HG03521 (cell line): ENCODE results near the gene PPARG.

Experiments used
- ATAC-seq: cut with Tn5 transposase; IDR thresholded peaks from one replicate; pipeline ENCODE4 v1.9.1; 2021; ENCODE audit warnings: mild to moderate bottlenecking, moderate library complexity; ENCODE audit not compliant: unreplicated experiment

The PPARG gene

DNA sequence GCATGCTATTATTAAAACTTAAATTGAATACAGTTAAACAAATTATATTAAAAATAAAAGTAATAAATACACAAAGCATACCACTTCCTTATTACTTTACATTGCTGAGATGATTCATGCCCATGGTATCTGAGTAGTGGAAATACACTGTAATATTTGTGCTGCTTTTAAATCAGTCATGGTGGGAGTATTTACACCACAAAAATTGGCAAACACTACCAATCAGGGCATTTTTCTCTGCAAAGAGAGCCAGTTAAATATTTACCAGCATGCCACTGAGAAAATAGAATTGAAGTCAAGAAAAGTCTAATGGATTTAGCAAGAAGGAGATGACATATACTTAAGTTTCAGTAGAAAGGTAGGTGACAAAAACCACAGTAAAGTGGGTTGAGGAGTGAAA, 19.6 kb downstream of the PPARG start:
- ATAC-seq: no peak

DNA sequence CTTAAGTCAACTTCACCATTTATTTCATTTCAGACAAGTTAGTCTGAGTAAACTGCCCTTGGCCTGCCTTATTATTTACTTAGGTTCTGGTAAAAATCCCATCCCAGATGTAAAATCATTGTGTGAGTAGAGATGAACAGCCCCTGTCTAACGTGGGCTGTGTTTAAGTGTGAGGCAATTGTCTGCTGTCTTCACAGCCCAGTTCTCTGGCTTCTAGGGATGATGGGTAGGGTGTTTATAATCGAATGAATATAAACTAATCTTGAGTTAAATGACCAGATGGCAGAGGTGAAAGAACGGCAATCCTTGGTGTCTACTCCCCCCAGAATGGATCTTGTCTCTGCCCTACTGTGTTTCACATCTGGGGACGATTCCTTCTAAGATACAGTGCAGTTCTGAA, 20.8 kb downstream of the PPARG start:
- ATAC-seq: no peak

DNA sequence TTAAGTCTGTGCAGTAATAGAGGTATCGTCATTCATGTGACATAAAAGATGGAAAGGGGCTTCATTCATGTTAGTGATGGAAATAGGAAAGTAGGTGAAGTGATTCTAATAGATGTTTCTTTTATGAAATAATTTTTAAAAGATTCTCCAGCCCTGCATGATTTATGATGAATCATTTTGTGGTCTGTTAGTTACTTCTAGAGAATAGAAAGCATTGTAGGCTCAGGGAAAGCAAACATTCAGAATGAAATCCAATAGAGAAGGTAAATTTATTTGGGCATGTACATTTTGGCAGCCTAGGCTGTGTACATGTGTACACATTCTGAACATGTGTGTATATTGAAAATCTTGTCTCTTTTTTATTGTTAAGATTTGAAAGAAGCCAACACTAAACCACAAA, 23.1 kb downstream of the PPARG start:
- ATAC-seq: no peak

DNA sequence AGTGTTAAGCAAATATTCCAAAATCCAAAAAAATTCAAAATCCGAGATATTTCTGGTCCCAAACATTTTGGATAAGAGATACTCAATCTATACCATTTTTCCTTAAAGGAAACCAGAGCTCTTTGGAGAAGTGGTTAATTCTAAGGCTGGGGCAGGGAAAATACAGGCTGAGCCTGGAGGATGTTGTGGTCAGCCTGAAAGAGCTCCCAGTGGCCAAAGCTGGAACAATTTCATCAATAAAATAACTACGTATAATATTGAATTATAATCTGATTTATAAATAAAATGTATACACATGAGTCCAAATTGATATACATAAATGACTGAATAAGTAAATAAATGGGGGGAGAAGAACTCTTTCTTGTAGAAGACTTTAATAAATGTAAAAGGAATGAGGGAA, 24.6 kb downstream of the PPARG start:
- no peak for ATAC-seq

DNA sequence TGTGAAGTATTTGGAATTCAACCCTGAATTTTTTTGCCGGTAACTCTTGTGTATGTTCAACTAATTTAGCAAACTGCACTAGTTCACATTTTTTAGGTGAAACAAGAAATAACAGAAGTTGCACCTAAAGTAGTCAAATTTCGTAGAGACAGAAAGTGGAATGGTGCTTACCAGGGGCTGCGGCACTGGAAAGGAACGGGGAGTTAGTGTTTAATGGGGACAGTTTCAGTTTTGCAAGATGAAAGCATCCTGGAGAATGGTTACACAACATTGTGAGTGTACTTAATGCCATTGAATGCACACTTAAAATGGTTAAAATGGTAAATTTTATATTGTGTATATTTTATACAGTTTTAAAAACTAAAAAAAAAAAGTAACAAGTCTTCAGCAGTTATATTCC, 27.4 kb downstream of the PPARG start:
- no peak for ATAC-seq

DNA sequence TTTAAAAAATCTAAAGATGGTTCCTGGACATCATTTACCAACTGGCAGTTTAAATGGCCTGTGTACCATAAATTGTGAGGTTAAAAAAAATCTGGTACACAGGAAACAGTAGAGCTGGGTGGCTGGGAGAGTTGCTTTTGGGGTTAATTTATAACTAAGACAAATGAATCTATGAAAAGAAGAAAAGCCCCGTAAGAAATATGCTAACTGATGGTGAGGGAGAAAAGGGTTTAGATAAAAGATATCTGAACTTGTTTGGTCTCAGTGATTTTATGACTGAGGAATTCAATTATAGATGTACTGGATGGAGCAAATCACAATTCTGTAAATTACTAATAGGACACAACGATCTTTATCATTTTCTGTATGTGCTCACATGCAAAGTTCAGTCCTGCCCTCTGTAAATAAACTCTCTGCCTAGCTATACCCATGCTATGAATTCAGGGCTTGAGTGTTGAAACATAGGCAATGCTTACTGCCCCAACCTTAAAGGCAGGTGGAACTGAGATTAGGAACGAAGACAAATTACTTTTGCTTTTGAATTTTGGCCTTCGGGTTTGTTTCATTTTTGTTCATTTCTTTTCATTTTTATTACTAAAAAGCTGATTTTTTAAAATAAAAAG, 28.0 kb downstream of the PPARG start:
- ATAC-seq: no peak

DNA sequence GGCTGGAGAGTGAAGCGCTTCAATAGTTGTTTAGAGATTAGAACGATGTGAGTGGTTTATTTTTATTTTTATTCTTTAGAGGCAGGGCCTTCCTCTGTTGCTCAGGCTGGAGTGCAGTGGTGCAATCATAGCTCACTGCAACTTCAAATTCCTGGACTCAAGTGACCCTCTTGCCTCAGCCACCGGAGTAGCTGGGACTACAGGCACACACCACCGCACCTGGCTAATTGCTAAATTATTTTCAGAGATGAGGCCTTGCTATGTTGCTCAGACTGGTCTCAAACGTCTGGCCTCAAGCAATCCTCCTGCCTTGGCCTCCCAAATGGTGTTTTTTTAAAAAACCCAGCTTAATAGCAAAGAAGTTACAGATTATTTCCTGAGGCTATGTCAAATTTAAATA, 29.0 kb downstream of the PPARG start:
- ATAC-seq: no peak

DNA sequence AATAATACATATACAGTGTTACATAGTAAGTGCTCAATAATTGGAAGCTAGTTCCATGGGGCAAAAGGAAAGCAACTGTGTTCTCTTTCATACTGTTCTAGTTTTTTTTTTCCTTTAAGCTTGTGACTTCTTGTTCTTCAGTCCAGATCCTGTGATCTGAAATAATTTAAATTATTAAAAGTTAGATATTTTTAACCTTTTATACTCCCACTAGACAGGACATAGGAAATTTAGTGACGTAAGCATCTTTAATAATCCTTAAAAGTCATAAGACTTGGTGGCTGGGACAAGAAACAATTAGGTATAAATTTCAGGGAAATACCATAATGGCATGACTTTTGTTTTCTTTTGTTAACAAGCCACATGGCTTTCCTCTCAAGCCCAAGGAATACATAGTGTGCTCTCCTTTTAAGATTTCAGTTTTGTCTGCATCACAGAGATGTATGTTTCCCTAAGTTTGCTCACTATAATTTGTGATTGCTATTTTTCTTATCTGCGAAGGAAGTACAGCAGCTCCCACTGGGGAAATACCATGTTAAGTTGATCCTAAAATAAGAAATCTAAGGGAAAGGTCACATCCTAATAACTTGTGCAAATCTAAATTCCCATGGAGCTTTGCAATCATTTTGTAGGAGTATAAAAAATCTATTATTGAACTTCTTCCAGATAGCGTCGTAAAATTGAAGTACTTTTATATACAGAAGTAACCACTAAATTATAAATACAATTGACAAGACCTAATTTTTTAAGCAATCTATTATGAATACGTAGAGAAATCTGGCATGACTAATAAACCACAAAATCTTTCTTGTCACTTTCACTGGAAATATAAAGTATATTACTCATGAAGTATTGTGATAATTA, 30.1 kb downstream of the PPARG start:
- no peak for ATAC-seq

DNA sequence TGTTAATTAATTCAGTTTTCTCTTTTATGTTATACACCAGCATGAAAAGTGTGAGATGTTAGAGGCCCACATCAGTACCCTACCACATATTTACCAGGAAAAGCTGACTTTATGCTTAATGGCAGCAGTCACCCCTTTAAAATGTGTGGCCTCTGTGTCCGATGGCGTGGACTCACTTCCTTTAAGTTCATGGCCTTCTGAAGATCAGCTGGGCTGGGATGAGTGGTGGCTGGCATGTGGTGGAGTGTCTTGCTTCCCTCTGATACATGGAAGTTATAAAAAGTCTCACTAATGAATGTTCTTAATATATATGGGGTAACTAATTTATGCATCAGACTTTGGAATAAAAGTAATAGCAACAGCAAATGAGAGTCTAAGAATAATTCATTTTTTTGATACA, 32.1 kb downstream of the PPARG start:
- ATAC-seq: no peak

DNA sequence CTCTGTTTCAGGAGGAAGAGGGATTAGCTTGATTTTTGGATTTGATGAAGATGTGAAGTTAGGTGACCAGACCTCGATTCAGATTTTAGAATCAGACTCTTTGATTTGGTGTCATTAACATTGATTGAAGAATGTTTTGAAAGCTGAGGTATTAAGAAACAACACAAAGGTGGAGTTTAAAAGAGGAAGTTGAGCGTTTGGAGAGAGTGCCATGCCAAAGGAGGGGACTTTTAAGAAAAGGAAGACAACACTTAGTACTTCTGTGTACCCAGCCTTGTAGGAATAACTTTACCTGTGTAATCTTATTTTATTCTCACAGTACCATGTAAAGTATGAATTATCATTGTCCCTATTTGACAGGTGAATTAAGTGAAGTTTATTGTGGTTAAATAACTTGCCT, 34.4 kb downstream of the PPARG start:
- ATAC-seq: no peak

DNA sequence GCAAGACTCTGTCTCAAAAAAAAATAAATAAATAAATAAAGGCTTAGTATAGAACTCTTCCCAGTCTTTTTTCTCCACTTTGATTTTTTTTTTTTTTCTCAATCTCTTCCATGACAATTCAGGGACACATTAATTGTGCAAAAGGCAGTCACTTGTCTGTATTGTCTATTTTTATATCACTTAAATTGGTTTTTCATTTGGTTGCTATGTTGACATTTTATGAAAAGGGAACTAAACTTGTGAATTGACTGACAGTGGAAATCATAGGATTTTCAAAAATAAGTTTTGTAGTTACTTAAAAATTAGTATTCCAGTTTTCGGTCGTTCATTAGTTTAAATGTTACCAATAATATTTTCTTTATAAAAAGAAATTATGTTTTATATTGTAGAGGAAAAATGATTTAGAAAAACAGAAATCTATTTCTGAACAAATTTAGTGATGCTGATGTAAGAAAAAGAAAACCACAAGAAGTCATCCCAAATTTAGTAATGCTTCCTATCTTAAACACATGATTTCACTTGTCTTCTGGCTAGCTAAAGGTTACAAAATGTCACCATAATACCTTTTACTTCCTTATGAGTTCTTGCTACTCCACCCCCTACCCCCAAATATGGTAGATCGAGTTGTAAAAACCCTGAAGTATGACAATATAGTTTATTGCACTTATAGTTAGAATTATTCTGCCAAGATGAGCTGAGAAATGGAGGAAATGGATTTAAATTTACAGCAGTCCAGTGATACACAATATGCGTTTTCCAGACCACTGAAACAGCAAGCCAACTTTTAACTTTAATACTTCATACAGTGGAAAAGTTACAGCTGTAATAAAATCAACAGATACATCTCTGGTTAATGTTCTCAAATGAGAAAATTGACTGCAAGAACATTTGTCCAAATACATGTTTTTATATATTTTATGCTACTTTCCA, 37.0 kb downstream of the PPARG start:
- ATAC-seq: no peak

DNA sequence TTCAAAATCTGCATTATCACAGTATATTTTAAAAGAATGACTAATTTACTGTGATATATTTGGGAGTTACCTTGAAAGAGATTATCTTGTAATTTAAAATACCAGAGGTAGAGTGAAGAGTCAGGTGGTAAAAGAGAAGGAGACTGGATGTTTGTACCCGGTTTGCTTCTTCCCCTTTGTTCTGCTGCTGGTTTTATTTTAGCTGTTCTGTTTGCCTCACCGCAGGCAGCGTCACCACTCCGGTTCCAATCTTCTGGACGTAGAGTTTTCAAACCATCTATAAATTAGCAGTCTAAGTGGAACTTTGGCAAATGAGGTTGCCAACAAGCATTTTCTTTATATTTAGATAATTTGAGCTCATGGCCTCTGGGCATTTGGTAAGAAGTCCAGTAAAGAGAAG, 38.2 kb downstream of the PPARG start:
- ATAC-seq: no peak

DNA sequence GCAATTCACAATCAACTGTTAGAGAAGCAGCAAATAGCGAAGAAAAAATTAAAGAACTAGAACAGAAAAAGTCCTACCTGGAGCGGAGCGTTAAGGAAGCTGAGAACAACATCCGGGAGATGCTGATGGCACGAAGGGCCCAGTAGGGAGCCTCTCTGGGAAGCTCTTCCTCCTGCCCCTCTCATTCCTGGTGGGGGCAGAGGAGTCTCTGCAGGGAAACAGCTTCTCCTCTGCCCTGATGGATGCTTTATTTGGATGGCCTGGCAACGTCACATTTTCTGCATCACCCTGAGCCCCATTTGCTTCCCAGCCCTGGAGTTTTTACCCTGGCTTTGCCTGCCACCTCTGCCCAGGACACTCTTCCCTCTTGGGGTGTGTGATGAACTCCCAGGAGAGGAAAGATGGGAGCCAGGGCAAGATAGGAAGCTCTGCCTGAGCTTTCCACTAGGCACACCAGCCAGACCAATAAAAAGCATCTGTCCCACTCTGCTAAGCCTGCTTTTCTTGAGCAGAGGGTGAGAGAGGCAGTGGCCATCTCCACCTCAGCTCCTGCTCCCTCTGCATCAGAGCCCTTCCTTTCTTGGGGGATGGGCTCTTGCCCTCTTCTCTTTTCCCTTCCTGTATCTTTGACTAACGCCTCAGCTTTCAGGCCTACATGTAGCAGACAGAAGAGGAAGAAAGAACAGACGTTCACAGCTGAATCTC, 39.4 kb downstream of the PPARG start:
- ATAC-seq: no peak

DNA sequence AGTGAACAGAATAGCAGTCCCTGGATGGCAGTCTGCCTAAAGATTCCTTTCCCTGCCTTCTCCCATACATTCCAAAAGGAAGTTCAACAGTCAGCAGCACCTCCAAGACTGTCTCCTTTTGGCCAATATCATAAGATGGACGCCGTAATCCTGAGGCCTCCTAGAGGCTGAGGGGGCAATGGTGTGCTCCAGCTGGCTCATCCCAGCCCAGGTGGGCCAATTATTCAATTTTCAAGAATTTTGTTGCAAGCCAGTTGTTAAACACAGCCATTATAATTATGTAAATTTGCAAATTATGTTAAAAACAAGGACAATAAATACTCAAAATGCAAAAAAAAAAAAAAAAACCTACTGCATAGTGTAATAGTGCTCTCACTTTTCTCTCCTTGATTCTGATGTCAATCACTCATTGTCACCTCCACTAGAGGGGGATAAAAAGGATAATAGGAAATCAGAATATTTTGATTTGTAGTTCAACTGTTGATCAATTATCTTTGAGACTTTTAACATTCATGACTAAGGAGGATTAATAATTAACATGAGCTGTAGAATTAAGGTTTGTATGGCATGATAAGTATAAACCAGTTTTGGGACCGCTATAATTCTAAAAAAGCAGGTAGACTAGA, 40.1 kb downstream of the PPARG start:
- ATAC-seq: no peak

DNA sequence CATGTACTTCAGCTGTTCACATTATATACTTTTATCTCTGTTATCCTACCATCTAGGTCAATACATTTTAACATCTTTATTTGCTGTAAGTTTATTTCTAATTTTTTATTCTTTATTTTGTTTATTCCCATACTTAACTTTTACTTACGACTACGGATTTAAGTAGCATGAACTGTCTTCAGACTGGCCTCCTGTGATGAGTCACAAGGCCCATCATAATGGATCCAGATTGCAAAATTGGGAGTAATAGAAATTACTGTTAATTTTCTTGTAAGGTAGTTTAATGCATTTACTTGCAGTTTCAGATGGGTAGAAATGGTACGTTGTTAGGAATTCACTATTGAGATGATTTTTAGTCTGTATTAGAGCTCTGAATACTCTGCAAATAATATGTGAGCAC, 45.9 kb downstream of the PPARG start:
- ATAC-seq: no peak

DNA sequence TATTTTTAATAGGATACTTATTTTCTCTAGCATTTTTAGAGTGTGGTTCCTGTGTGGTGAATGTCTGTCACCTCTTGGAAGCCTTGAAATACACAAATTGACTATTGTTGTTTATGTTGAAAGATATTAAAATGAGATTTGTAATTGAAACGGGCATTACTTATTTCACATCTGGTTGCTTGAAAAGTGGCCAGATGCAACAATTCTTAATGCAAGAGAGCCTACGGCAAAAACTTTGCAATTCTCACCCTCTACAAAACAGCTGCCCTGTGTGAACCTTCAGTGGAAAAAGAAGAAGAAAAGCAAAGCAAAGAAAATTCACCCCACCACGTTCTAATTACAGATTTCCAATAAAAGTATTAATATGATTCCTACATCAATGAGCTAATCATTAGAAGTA, 46.6 kb downstream of the PPARG start:
- ATAC-seq: no peak

DNA sequence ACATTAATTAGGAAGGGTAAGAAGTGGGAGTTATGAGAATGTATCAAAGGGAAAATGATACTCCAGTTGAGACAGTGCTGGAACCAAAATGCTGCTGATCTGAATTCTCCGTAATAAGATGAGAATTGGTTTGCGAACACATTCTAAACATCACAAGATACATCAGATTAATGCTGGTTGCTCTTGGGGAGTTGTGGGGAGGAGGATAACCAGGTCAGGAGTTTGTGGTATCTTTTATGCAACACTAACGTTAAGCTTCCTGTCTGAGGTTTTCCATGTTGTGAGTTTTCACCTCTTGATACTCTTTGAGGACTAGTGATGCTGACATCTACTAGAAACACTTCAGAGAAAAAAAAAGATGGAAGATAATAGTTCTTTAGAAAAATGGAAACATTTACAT, 47.2 kb downstream of the PPARG start:
- no peak for ATAC-seq

DNA sequence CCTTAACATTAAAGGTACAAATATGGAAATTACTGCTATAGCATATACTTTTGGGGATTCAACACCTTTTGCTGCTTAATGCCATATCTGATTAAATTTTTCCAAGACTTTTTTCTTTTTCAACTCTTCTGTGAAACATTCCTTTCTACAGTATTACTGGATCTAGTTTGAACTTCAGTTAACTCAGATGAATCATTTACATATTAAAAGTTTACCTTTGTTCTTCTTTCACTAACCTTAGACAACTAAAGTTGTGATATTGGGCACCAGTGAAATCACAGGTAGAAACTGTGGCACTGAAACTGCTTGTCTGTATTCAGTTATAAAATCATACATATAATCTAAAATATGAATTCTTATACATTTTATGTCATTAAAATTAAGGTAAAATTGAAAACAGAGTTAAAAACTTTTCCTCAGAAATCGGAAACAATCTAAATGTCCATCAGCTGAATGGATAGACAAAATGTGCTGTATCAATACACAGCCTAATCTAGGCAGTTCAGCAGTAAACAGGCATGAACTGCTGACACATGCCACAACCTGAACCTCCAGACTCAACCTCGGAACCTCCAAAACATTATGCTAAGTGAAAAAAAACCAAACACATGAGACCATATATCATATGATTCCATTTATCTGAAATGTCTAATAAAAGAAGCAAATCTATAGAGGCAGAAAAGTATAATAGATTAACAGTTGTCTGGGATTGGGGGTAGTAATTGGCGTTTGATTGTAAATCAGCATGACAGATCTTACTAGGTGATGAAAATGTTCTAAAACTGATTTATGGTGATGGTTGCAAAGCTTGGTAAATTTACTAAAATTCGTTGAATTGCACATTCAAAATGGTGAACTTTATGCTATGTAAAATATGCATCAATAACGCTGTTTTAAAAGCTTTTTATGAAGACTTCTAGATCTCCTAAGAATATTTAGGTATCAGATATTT, 50.0 kb downstream of the PPARG start:
- ATAC-seq: no peak

DNA sequence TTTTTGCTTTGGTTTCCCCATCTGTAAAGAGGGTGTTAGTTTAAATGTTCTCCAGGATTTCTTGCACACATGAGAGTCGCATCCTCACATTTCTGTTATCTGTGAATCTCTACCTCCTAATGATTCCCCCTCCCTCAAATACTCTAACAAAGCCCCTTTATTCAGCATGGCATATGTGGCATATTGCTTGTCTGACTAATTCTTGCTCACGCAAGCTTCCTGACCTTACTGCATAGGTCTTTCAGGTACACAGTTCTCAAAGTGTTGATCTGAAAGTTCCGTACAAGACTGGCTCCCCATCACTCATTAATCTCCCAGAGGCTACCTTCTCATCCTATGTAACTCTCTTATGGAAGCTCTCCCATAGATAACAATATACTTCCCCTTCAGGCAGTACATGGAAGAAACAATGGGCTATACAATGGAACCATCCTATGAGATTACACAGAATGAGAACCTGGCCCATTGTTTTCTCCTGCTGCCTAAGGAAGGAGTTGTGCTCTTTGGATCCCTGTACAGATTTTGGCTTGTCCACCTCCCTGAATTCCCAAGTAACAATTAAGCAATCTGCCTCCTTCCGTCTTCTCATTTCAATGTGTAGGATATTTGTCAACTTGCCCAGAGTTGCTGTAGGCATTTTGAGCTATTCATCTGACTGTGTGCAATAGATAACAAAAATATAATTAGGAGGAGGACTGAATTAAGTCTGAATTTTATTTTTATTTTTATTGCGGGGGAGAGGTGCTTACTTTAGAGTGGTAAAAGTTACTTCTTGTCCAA, 51.0 kb downstream of the PPARG start:
- ATAC-seq: no peak
